B cell (primary cell): ENCODE results near the gene ATXN3L. TPM values are rescaled to one million over a fixed set of nuclear protein-coding genes. Genes with fewer than 3 reads are reported as not detected.

ENCODE experiments used
- ATAC-seq: fragments of 200-7000 bp; cut with Tn5 transposase; one replicate; pipeline ENCODE4 v1.10.0; 2021; ENCODE audit warnings: low read depth, mild to moderate bottlenecking, moderate number of reproducible peaks, moderate library complexity
- CTCF ChIA-PET: fragments of 350-600 bp; sonication (Branson Sonifier 250); formaldehyde crosslinking; loops from one replicate; lab custom pipeline; 2021; ENCODE audit warnings: antibody characterized with exemption, inconsistent platforms; lab: Charles Lee
- POLR2A ChIA-PET: fragments of 350-600 bp; sonication (Branson Sonifier 250); formaldehyde crosslinking; loops from one replicate; lab custom pipeline; 2021; ENCODE audit warnings: antibody characterized with exemption; lab: Charles Lee
- DNase-seq: peaks from one replicate; pipeline ENCODE4 v3.0.0; 2013
- H2AFZ ChIP-seq: 2 replicates; pipeline ENCODE4 v1.6.1; 2012; ENCODE audit warnings: mild to moderate bottlenecking, low read depth, low read length; ENCODE audit not compliant: insufficient read depth, poor library complexity, severe bottlenecking
- H3K27ac ChIP-seq, 2 donors: 1 replicate in 1 of 2; 2 replicates in 1 of 2; pipeline ENCODE4 v1.5.1; 2012 to 2013; ENCODE audit warnings: low read length in 2 of 2, mild to moderate bottlenecking in 2 of 2, moderate library complexity in 1 of 2
- H3K27me3 ChIP-seq, 4 experiments: fragments of 200-600 bp in 1 of 4; sonication (generic) in 1 of 4; replicated peaks in 1 of 4; 1 replicate in 2 of 4; 2 replicates in 2 of 4; pipeline versions ENCODE4 v1.6.1 to v1.7.0; 2013 to 2016; ENCODE audit warnings: low read length in 3 of 4, mild to moderate bottlenecking in 2 of 4, mixed read lengths in 1 of 4, moderate library complexity in 1 of 4; ENCODE audit not compliant: insufficient read depth in 4 of 4, control insufficient read depth in 3 of 4; ENCODE audit errors: control extremely low read depth in 1 of 4
- H3K36me3 ChIP-seq, 2 experiments: replicated peaks in 1 of 2; 1 replicate in 1 of 2; 2 replicates in 1 of 2; pipeline versions ENCODE4 v1.6.1 to v1.7.1; 2013; ENCODE audit warnings: low read length in 1 of 2; ENCODE audit not compliant: insufficient read depth in 2 of 2, control insufficient read depth in 1 of 2; ENCODE audit errors: control extremely low read depth in 1 of 2, extremely low read depth in 1 of 2
- H3K4me1 ChIP-seq, 2 donors: fragments of 200-600 bp in 1 of 2; sonication (generic) in 1 of 2; 1 replicate in 1 of 2; 2 replicates in 1 of 2; pipeline versions ENCODE4 v1.5.1 to v1.6.1; 2013 to 2017; ENCODE audit warnings: low read length in 2 of 2; ENCODE audit not compliant: control insufficient read depth in 2 of 2, insufficient read depth in 2 of 2
- H3K4me2 ChIP-seq: replicated peaks from 2 replicates; pipeline ENCODE3; 2012; ENCODE audit warnings: mild to moderate bottlenecking, low read depth, low read length; ENCODE audit not compliant: poor library complexity, severe bottlenecking
- H3K4me3 ChIP-seq, 5 experiments: fragments of 200-600 bp in 1 of 5; sonication (generic) in 1 of 5; 1 replicate in 3 of 5; 2 replicates in 2 of 5; pipeline versions ENCODE4 v1.5.1 to v1.7.0; 2011 to 2016; ENCODE audit warnings: low read length in 4 of 5, mild to moderate bottlenecking in 4 of 5, low read depth in 2 of 5, control low read depth in 1 of 5, moderate library complexity in 1 of 5; ENCODE audit not compliant: insufficient read depth in 1 of 5; ENCODE audit errors: control extremely low read depth in 1 of 5, extremely low read depth in 1 of 5
- H3K79me2 ChIP-seq: fragments of 200-600 bp; sonication (generic); one replicate; pipeline ENCODE4 v1.6.0; 2016; ENCODE audit warnings: low read length; ENCODE audit not compliant: control insufficient read depth, insufficient read depth
- H3K9ac ChIP-seq: fragments of 200-600 bp; sonication (generic); 2 replicates; pipeline ENCODE4 v1.6.1; 2017; ENCODE audit warnings: mild to moderate bottlenecking, low read length, moderate library complexity
- H3K9me3 ChIP-seq, 3 donors: one replicate each; pipeline versions ENCODE4 v1.6.1 to v1.7.1; 2013; ENCODE audit warnings: low read length in 2 of 3; ENCODE audit not compliant: control insufficient read depth in 2 of 3, insufficient read depth in 1 of 3; ENCODE audit errors: control extremely low read depth in 1 of 3
- H4K20me1 ChIP-seq: 2 replicates; pipeline ENCODE4 v1.6.0; 2012; ENCODE audit warnings: mild to moderate bottlenecking, low read length; ENCODE audit not compliant: insufficient read depth, control insufficient read depth, poor library complexity, severe bottlenecking
- H3K27ac Mint-ChIP-seq: one replicate; pipeline ENCODE4 v1.8.0; 2021; ENCODE audit warnings: mixed read lengths
- H3K27me3 Mint-ChIP-seq: one replicate; pipeline ENCODE4 v1.8.0; 2021; ENCODE audit warnings: mixed read lengths
- H3K4me1 Mint-ChIP-seq: one replicate; pipeline ENCODE4 v1.8.0; 2021; ENCODE audit warnings: mixed read lengths
- H3K4me3 Mint-ChIP-seq: one replicate; pipeline ENCODE4 v1.8.0; 2021; ENCODE audit warnings: mixed read lengths
- H3K9me3 Mint-ChIP-seq: one replicate; pipeline ENCODE4 v1.8.0; 2022; ENCODE audit warnings: mixed read lengths; ENCODE audit not compliant: insufficient read depth
- EZH2 ChIP-seq: IDR thresholded peaks from 2 replicates; pipeline ENCODE4 v1.6.1; 2012; ENCODE audit warnings: borderline replicate concordance, low read depth, mild to moderate bottlenecking, moderate library complexity, low read length; ENCODE audit not compliant: insufficient read depth, poor library complexity, severe bottlenecking
- WGBS: methylation state at CpG from one replicate; pipeline ENCODE4 v1.1.5; 2013; ENCODE audit warnings: missing lambda C conversion rate; ENCODE audit not compliant: insufficient coverage; 5-methylcytosine and 5-hydroxymethylcytosine counted together
- intact Hi-C: fragments of 100-400 bp; cut with micrococcal nuclease; formaldehyde crosslinking; loops from one replicate; pipeline ENCODE4 v1.10.0; 2022
- polyA plus RNA-seq: library from polyadenylated mRNA; depleted of rRNA; stranded (reverse); fragments of >200 nt; gene quantifications from 2 replicates; pipeline ENCODE4 v1.2.3, GENCODE V29; 2012
- total RNA-seq, 2 donors: library from RNA; stranded (reverse); fragments of 120-200 nt in 1 of 2; gene quantifications; 1 replicate in 1 of 2; 2 replicates in 1 of 2; pipeline versions ENCODE4 v1.2.3 to v1.2.4, GENCODE V29; 2013 to 2022
- TF ChIP-seq, protein P1 (sequence below): fragments of 200-600 bp; IDR thresholded peaks from one replicate; pipeline ENCODE4 v1.8.0; 2022; ENCODE audit warnings: antibody characterized with exemption, mild to moderate bottlenecking

Gene ATXN3L
- total and polyA plus RNA-seq, 2 donors (not counting 1 experiment from before 2014, with no cell fraction given) = not detected

DNA sequence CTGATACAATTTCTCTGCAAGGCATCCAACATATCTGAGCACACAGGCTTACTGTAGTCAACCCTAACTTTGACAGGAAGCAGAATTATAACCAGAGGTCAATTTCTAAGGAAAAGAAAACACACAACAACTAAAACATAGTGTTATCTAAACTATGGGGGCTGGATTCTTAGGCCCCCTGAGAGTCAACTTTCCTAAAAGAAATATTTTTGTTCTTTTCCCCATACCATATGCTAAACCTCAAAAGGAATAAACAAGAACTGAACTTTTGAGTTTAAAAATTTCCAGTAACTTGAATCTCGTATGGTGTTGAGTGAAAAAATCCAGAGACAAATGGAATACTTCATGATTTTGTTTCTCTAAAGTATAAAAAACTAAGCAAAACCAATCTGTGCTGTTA is 42.9 kb downstream of the ATXN3L start:
- WGBS = no CpG with 5 or more reads among the region's 1 CpG

DNA sequence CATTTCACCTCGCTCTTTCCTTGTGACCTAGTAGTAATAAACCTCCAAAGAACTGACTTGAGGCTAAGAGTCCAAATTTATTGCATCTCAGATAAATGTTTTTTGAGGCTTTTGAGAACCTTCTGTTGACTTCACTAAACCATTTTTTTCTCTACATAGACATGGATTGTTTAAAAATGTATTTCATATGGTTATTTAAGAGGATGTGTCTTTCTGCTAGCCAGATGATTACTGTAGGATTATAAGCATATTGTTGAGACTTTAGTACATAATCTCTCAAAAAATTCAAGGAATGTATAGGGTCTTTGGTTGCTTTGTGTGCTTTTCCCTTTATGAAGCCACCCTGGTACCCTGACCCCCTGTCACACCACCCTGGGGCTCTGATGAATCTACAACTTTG is 44.8 kb downstream of the ATXN3L start:
- no peak overlapping the region for H3K4me3 ChIP-seq
- no peak overlapping the region for H3K27ac Mint-ChIP-seq
- no peaks in the 10 kb centered on the region for H3K9me3 ChIP-seq
- H3K79me2 ChIP-seq = no peaks in the 10 kb centered on the region
- no peaks in the 10 kb centered on the region for H3K27me3 ChIP-seq
- WGBS = no CpG with 5 or more reads among the region's 1 CpG
- H3K4me1 ChIP-seq = no peaks in the 10 kb centered on the region
- TF ChIP-seq, protein P1, sequence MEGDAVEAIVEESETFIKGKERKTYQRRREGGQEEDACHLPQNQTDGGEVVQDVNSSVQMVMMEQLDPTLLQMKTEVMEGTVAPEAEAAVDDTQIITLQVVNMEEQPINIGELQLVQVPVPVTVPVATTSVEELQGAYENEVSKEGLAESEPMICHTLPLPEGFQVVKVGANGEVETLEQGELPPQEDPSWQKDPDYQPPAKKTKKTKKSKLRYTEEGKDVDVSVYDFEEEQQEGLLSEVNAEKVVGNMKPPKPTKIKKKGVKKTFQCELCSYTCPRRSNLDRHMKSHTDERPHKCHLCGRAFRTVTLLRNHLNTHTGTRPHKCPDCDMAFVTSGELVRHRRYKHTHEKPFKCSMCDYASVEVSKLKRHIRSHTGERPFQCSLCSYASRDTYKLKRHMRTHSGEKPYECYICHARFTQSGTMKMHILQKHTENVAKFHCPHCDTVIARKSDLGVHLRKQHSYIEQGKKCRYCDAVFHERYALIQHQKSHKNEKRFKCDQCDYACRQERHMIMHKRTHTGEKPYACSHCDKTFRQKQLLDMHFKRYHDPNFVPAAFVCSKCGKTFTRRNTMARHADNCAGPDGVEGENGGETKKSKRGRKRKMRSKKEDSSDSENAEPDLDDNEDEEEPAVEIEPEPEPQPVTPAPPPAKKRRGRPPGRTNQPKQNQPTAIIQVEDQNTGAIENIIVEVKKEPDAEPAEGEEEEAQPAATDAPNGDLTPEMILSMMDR = no peak
- no peak for TF ChIP-seq EZH2
- DNase-seq (no peak), ATAC-seq (no peak)
- no peak overlapping the region for H3K9ac ChIP-seq
- H2AFZ ChIP-seq = no peak overlapping the region
- H3K4me2 ChIP-seq = no peak overlapping the region
- ChIA-PET POLR2A (no interaction called here), CTCF (no interaction called here)
- intact Hi-C loops = no loop called here
- H4K20me1 ChIP-seq = no peaks in the 10 kb centered on the region
- no peaks in the 10 kb centered on the region for H3K4me1 Mint-ChIP-seq
- no peaks in the 10 kb centered on the region for H3K9me3 Mint-ChIP-seq
- H3K4me3 Mint-ChIP-seq = no peak overlapping the region
- H3K27me3 Mint-ChIP-seq = no peaks in the 10 kb centered on the region
- H3K36me3 ChIP-seq = no peaks in the 10 kb centered on the region
- H3K27ac ChIP-seq = no peak overlapping the region

More for the DNA sequence above, 42.9 kb downstream of the ATXN3L start:
- POLR2A ChIA-PET = interaction anchor here (0.7 kb wide), 1 partner anchor 13 kb away, joined by 8 read pairs; no protein-coding TSS in a partner anchor
- Mint-ChIP-seq H3K4me1 (no peaks in the 10 kb centered on the region), H3K27ac (no peak overlapping the region), H3K27me3 (no peaks in the 10 kb centered on the region), H3K9me3 (no peaks in the 10 kb centered on the region), H3K4me3 (no peak overlapping the region)
- intact Hi-C loops = no loop called here
- H3K9me3 ChIP-seq = no peaks in the 10 kb centered on the region
- no peak for TF ChIP-seq EZH2
- TF ChIP-seq, protein P1 = no peak
- no peaks in the 10 kb centered on the region for H4K20me1 ChIP-seq
- ATAC-seq = no peak
- no peaks in the 10 kb centered on the region for H3K4me1 ChIP-seq
- H3K4me3 ChIP-seq = no peak overlapping the region
- no peak overlapping the region for H3K27ac ChIP-seq
- H2AFZ ChIP-seq = no peak overlapping the region
- H3K36me3 ChIP-seq = no peaks in the 10 kb centered on the region
- CTCF ChIA-PET = no interaction called here
- no peak overlapping the region for H3K4me2 ChIP-seq
- H3K79me2 ChIP-seq = no peaks in the 10 kb centered on the region
- no peak for DNase-seq
- no peak overlapping the region for H3K9ac ChIP-seq
- H3K27me3 ChIP-seq = no peaks in the 10 kb centered on the region
